ENCODE measurements around the gene RBM26.
A peak's percentile ranks its signal among the peaks of the same experiment; 100 is the strongest.

The RBM26 gene

DNA sequence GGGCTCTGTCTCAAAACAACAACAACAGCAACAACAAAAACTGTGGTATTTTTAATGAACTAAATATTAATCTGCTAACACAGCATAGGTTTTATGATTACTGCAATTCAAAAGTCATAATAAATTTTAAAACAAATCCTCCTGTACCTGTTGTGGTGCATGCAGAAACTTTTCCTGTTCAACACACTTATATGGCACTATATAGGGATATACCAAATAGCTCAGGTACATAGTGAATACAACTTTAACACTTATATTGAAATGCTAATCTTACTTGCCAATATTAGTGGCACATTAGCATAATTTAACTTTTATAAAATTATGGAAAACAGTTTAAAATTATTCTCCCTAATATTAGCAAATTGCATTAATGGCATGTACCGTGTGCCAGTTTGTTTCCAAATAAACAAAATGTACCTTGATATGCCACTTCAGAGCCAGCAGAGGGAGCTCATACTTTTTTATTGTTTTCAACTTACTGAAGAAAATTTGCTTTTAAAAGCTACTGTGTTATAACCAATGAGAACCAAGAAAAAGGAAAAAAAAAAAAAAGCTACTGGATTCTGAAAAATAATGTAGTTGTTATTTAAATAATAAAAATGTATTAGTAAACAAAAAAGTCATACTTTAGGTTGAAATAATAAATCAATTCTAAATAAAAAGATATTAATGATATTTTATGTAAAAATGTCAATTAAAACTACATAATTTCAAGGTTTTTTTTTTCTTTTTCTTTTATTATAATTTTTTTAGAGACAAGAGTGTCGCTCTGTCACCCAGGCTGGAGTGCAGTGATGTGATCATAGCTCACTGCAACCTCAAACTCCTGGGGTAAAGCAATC is 18.0 kb upstream of the RBM26 start:
- DNase-seq: peak in 1 of 4 experiments; percentile 0

DNA sequence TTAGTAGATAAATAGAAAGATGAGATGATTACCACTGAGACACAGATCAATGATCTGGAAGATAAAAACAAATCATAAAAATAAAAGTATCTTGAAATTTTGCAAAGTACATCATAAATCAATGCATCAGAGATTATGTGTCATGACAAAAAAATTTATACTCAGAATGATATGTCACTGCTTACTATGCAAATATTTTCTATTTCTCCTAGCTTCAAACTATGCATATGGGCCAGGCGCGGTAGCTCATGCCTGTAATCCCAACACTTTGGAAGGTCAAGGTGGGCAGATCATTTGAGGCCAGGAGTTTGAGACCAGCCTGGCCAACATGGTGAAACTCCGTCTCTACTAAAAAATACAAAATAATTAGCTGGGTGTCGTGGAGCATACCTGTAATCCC is 17.3 kb upstream of the RBM26 start:
- no peak for DNase-seq

DNA sequence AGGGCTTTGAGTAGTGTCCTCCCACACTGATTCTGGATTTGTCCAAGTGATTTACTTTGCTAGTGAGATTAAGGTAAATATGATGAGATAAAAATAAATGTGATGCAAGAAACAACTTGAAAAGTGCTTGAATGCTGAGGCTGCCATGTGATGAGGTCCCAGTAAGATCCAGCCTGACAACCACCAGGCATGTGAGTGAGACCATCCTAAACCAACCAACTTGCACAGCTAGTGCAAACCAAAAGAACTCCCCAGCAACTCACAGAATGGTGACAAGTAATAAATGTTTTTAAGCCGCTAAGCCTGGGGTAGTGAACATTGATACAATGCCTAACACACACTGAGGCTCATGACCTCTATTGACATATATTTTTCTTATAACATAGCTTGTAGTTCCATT is 13.3 kb upstream of the RBM26 start:
- no peak for DNase-seq

DNA sequence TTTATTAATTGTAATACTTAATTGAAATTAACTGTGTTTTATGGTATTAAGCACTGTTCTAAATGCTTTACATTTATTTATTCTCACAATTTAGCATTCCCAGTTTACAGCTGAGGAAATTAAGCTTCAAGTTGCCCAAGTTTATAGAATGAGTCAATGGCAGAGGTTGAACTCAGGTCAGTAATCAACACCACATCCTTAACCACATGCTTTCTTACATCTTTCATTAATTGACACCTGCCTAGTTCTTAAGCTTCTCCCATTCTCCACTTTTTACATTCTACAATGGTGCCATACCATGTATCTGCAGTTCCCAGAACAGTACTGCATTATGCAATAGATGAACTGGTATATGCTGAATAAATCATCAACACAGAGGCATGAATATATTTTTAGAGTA is 11.7 kb upstream of the RBM26 start:
- DNase-seq: no peak

DNA sequence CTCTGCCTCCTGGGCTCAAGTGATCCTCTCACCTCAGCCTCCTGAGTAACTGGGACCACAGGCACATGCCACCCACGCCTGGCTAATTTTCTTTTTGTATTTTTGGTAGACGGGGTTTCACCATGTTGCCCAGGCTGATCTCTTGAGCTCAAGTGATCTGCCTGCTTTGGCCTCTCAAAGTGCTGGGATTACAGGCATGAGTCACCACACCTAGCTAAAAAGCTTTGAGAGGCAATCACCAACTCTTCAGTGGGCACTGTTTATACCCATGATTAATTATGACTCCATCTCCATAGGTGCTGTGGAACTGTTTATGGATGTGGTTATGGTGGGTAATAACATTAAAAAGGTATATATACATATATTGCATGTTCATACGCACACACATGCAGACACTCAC is 7.5 kb upstream of the RBM26 start:
- DNase-seq: no peak

DNA sequence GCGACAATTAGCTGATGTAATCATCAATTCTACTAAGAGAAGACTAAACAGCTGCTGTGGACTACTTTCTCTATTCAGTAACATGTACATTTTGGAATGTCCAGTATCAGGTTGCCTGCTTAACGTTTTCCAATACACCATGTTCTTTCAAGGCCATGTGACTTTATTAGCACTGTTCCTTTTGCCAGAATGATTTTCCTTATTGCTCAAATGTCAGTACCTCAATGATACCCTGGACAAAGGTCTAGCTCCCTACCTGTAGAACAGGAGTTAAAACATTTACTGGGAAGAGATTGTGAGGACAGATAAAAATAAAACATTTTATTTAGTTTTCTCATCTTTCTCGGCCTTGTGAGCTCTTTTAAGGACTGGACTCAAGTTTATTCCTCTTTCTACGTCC is 3.8 kb upstream of the RBM26 start:
- DNase-seq: no peak

DNA sequence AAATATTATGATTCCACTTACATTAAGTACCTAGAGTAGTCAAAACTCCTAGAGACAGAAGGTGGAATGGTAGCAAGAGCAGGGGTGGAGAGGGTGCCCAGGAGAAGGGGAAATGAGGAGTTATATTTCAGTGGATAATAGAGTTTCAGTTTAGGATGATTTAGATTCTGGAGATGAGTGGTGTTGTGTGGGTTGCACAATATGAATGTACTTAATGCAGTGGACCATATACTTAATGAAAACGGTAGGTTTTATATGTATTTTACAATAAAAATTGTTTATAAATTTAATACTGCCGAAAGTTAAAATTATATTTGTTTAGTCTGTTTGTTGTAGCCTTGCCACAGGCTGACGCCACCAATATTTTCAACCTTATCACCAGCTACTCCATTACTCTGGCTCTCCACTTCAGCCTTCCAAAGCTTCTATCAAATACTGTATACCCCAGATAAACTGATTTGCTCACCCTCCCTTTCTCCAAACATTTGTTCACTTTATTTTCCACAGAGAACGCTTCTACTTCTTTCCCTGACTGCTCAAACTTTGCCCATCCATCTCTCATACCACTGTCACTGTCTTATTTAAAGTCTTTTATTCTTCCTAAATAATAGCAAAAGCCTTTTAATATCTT is 1.4 kb upstream of the RBM26 start:
- DNase-seq: no peak

DNA sequence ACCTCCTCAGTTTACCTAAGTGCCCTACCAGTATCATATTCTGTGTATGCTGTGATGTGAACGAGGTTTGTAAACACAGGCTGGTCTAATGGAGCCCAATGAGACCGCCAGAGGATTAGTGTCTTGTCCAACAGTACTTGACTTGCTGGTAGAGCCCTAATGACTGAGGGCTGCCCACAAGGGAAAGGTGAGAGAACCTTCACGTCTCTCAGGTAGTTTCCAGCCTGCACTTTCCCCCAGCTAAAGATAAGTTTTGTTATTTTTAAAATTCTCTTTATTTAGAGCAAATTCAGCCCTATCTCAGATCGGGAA is 498 bp upstream of the RBM26 start:
- no peak for DNase-seq

DNA sequence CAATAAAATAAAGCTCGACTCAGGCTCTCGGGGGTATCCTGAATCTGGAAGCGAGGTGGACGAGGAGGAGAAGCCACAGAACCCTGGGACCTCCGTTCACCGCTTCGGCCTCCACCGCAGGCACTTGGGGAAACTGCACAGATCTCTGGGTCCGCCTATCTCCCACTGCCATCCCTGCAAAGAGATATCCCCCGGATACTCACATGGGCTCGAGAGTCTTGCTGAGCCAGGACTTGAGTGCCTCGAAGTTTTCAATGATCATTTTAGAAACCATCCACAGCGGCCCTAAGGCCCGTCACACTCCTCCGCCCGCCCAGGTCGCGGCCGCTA is 589 bp downstream of the RBM26 start:
- DNase-seq: peak in 2 of 4 experiments; percentile 18 to 39

DNA sequence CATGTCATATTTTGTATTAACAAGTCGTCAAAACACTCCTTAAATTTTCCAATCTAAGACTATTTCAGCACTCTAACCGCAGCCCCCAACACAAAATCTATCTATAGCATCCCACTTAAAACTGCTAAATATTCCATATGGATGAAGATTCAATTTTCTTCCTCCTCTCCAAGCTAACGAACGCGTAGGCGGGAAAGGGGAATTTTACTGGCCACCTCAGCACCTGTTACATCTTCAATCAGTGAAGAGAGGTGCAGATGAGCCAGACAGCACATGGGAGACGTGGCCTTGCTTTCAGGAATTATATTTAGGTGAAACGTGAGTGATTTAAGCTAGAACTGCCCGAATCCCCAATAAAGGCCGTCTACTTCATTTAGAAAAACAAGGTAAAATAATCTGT is 1.1 kb downstream of the RBM26 start:
- DNase-seq: peak in 1 of 4 experiments; percentile 4

DNA sequence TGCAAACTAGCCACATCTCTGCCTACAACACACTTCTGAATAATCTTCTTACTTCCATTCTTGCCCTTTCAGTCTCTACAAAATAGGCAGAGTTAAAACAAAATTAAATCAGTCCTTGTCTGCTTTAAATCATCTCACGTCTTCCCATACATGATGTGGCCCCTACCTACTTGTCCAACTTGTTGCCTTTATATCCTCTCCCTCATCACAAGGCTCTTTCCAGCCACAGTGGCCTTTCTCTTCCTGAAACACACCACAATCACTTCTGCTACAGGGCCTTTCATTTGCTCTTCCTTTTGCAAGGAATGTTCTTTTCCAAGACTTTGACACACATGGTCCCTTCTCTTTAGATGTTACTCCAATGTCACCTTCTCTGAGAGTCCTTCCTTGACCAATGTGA is 1.7 kb downstream of the RBM26 start:
- DNase-seq: no peak

DNA sequence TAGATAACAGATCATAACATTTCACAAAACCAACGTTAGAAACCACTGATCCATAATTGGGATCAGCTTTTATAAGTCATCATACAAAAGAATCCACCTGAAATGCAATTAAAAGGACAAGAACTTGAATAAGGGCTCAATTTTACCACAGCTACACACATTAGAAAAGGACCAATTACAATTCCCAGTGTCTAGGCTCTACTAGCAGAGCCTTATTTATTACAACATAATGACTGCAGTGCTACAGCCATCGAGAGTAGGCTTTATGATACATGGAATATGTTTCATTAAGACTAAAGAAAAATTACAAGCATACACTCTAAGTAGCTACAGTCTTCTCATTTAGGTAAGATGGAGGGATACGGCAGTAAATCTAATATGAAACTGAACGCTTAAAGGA is 2.9 kb downstream of the RBM26 start:
- no peak for DNase-seq

DNA sequence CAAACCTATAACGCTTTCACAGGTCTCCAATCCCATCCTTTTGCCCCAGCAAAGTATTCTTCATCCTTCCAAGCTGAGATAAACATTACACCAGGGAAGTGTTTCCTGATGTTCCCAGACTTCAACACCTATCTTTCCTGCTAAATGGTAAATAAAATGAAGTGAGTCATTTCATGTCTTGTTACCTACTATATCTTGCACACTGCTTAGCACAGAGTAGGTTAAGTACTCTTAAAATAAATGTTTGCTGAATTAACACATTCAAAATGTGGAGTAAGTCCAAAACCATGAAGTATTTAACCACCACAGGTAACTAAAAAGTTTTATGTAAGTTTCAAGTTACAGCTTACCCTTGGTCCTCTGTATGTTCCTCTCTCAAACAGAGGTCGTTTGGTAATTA is 3.4 kb downstream of the RBM26 start:
- no peak for DNase-seq

DNA sequence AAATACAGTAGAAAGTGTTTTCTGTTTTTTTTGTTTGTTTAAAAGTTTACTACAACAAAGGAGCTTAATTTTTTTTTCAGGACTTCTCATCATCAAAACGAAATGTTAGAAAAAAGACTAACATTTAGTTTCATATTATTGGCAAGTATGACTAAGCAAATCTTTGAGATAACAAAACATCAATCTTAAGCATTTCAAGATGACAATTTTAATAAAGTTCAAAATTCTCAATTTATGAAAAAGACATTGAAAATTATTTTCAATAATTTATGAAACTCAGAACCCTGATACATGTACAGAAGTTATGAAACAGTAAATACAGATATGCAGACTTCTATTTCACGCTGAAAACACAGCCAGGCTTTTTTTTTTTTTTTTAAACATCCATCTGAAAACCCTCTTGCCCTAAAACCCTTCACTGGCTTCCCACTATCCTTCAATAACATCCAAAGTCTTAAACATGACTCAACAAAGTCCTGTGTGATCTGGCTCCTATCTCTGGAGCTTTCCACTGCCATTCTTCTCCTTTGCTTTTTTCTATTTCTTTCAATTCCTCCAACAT is 3.9 kb downstream of the RBM26 start:
- DNase-seq: no peak

DNA sequence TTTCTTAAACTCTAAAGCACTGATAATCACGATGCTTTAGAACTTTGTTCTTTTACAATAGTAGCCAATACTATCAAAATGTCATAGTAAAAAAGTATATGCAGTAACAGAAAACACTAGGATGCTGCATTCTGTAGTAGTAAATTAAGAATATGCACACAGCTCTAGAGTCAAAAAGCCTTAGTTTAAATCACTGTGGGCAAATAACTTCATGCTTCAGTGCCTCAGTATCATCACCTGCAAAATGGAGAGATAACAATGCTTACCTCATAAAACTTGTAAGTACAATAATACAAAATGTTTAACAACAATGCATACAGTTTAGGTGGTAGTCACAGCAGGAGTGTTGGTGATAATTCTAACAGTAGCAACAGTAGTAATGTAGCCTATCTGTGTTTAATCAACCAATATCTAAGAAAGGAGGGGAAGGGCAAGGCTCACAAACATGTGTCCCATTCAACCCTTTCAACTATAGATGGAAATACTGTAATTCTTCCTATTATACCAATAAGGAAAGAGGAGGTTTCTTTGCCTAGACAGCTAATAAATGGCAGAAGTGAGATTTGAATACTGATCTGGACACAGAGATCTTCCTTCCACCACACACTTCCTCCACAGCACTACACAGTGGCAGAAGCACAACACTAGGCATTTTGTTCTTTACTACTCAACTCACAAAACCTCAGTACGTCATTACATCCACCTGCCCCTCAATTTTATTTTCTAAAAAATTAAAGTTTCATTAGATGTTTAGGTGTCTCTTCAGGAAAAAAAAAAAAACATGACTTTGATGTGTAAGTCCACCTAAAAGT is 4.6 kb downstream of the RBM26 start:
- DNase-seq: no peak

DNA sequence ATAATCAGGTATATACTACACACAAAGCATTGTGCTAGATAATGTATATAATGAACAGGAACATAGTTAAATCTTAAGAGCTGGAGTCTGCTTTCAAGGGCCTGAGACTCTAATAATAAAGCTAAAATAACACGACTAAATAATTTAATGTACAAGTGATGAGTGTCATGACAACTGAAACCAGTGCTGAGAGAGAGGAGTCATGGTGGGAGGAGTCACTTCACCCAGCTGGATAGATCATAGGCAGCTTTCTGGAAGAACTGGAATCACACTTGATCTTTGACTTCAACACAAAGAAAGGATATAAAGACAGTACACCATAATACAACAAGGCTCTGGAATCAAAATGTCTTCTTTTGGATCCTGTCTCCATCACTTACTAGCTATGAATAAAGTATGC is 7.1 kb downstream of the RBM26 start:
- no peak for DNase-seq

DNA sequence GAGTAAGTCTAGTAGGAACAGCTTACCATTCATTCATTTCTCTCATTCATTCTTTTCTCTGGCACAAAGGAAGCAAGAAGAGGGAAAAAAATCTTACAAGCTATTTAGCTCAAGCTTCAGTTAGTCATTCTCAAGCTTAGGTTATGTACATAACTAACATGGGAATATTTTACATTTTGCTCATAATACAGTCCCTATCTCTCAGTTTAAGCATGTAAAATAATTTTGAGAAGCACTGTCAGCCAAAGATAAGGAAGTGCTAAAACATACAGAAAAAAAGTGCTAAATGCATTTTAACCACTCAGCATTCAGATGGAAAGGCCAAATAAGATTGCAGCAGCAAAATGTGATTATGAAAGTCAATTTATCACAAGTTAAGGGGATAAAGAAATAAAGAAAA is 7.9 kb downstream of the RBM26 start:
- DNase-seq: no peak

DNA sequence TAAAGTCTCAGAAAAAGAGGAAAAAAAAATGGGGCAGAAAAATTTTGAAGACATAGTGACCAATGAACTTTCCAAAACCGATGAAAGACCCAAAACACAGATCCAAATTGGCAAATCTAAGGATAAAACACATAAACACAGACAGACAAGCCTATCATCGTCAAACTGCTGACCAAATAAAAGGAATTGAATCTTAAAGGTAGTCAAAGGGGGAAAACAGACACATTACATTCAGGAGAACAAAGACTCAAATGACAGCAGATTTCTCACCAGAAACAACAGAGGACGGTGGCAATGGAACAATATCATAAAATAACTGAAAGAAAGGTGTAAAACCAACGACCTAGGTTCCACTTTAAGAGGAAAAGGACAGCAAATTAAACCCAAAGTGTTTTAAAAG is 10.2 kb downstream of the RBM26 start:
- no peak for DNase-seq

DNA sequence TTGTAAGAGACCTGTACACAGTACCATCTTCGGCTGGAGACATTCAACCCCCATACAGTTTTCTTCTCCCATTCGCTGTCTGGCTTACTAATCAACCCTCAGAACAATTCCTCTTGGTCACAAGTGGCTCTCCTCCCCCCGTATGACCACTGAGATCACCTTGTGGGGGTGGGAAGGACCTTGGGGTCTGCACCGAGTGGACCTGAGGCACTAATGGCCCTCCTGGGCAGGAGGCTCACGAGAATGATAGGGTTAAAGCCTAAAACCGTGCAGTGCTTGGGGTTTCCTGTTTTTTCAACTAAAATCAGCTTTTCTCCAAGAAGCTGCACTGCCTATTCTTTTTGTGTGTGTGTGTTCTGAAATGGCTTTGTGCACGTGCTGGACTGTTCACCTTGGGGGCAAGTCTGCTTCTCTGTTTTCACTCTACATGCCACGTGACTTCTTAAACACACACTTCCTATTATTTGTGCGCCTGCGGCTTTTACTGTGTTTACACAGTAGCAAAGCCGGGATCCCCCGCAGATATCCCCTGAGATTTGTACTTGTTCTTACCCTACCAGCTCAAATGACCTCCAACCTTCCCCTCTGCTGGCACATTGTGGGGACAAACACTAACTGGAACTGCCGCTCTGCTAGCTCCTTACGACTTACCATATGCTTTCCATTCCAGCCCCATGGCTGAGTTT is 12.3 kb downstream of the RBM26 start:
- DNase-seq: peak in 2 of 4 experiments; percentile 10 to 16

DNA sequence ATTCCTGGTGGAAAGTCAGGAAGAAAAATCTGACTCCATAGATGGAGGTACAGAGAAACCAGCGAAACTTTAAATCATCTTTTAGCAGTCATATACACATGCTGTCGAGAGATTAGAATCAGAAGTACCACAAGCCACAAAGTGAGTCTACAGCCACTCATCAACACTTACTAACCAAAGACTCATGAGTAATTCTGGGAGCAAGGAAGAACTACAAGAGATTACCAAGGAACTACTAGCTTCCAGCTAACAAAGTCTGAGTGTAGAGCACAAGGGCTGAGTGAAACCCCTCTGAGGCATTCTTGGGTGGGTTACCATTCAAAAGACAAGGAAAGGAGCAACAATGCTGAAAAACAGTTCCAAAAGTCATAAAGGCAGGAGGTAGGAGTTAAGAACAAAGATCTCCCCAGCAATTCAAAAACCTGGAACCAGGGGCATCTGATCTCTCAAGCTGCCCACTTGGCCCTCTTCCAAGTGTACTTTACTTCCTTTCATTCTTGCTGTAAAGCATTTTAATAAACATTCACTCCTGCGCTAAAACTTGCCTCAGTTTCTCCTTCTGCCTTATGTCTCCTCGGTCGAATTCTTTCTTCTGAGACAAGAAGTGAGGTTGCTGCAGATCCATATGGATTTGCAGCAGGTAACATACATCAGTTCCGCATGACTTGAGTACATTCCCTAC is 13.0 kb downstream of the RBM26 start:
- no peak for DNase-seq

DNA sequence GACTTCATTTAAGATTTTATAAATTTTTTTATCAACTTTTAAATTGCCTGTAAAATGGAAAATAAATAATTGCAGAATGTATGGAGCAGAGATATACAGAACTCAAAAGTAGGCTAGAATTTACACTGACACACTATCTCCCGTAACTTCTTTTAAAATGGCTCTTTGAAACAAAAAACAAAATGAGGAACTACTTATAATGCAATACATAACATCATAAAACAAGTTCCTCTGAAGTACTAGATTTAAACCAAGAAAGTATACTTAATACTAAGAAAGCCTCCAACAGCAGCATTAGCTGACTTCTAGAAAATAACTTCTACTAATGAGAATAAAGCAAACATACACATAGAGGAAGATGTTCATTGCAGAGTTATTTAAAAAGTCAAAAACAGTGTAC is 17.0 kb downstream of the RBM26 start:
- no peak for DNase-seq

DNA sequence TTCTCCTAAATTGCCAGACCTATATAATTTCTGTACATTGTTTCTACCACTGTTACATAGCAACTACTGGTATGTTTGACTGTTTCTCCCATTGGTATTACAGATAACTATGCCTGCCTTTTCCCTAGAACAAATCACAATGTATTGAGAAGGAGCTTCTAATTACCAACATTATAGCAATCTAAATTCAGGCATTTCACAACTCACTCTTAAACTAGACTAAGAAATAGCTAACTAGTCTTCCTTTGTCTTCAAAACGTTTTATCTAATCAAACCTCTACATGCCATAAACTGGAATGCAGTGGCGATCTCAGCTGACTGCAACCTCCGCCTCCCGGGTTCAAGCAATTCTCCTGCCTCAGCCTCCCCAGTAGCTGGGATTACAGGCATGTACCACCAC is 18.2 kb downstream of the RBM26 start:
- no peak for DNase-seq

Measured in activated CD4-positive, CD25-positive, alpha-beta regulatory T cell (primary cell).